ENCODE measurements around the gene TACO1.

DNA sequence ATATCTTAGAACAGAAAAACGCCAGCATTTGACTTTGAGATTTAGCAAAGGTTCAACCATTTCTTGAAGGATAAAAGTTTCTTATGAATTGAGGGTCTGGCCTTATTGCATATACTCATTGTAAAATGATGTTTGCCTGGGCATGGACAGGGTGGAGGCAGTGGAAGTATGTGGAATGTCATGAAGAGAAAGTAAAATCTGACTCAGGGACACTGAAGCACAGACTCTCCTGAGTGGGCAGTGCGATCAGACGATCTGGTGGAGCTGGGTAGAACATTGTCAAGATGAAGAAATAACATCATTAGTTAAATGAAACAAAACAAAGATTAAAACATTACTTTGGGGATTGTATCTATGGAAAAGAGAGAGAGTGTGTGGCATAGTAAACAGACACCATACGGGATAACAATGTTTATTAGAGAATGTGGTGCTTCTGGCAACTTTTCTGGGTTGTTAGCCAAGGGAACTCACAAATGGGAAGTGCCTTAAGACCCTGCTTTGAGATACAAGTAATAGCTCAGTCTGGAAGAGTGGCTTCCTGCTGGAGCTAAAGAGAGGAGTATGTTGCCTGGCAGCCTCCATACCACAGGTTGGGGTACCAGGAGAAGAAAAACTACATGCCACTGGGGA, 26.0 kb downstream of the TACO1 start:
- TF ChIP-seq EP300 (IDR thresholded peaks at IDR 0.05) (no peak), CTCF (IDR thresholded peaks at IDR 0.05) (no peak), POLR2AphosphoS5 (IDR thresholded peaks at IDR 0.05) (no peak), POLR2A (IDR thresholded peaks at IDR 0.05) (no peak)
